ENCODE data around the gene INSIG1.

Gene INSIG1

GRCh38 chr7:155341463-155341983 lies 43.8 kb downstream of the INSIG1 start:
- no peak overlapping the region for H3K9ac ChIP-seq (ENCODE audit: low read depth, low read length)
- H3K4me1 ChIP-seq (ENCODE audit: control insufficient read depth, insufficient read depth, low read length), result no peaks in the 10 kb centered on the region
- H3K36me3 ChIP-seq (ENCODE audit: control insufficient read depth, insufficient read depth, low read length), result no peaks in the 10 kb centered on the region
- no peak overlapping the region for H3K4me3 ChIP-seq (ENCODE audit: low read depth, low read length)
- no peaks in the 10 kb centered on the region for H3K9me3 ChIP-seq (ENCODE audit: control insufficient read depth, insufficient read depth, low read length)
- peaks cover 10% of the 10 kb centered on the region for H3K27me3 ChIP-seq (ENCODE audit: control insufficient read depth, insufficient read depth, low read length)

GRCh38 chr7:155342313-155342712 lies 44.6 kb downstream of the INSIG1 start:
- H3K4me1 ChIP-seq (ENCODE audit: control insufficient read depth, insufficient read depth, low read length), result no peaks in the 10 kb centered on the region

GRCh38 chr7:155343150-155343549 lies 45.5 kb downstream of the INSIG1 start:
- Histone ChIP-seq H3K27me3 (ENCODE audit: control insufficient read depth, insufficient read depth, low read length) (peaks cover 10% of the 10 kb centered on the region), H3K36me3 (ENCODE audit: control insufficient read depth, insufficient read depth, low read length) (no peaks in the 10 kb centered on the region), H3K9me3 (ENCODE audit: control insufficient read depth, insufficient read depth, low read length) (no peaks in the 10 kb centered on the region), H3K4me1 (ENCODE audit: control insufficient read depth, insufficient read depth, low read length) (no peaks in the 10 kb centered on the region), H3K9ac (ENCODE audit: low read depth, low read length) (no peak overlapping the region), H3K4me3 (ENCODE audit: low read depth, low read length) (no peak overlapping the region)

More at GRCh38 chr7:155342313-155342712, 44.6 kb downstream of the INSIG1 start:
- H3K27me3 ChIP-seq (ENCODE audit: control insufficient read depth, insufficient read depth, low read length), result peaks cover 10% of the 10 kb centered on the region
- H3K9ac ChIP-seq (ENCODE audit: low read depth, low read length), result no peak overlapping the region
- H3K4me3 ChIP-seq (ENCODE audit: low read depth, low read length), result no peak overlapping the region
- no peaks in the 10 kb centered on the region for H3K9me3 ChIP-seq (ENCODE audit: control insufficient read depth, insufficient read depth, low read length)
- H3K36me3 ChIP-seq (ENCODE audit: control insufficient read depth, insufficient read depth, low read length), result no peaks in the 10 kb centered on the region

- Histone ChIP-seq H3K9me3 (ENCODE audit: control insufficient read depth, insufficient read depth, low read length) (no peaks in the 10 kb centered on the region), H3K27me3 (ENCODE audit: control insufficient read depth, insufficient read depth, low read length) (peaks cover 10% of the 10 kb centered on the region), H3K36me3 (ENCODE audit: control insufficient read depth, insufficient read depth, low read length) (no peaks in the 10 kb centered on the region), H3K4me1 (ENCODE audit: control insufficient read depth, insufficient read depth, low read length) (no peaks in the 10 kb centered on the region), H3K9ac (ENCODE audit: low read depth, low read length) (no peak overlapping the region), H3K4me3 (ENCODE audit: low read depth, low read length) (no peak overlapping the region)
These were observed 46.0 kb downstream of the INSIG1 start for GRCh38 chr7:155343661-155344121.

- peaks cover 15% of the 10 kb centered on the region for H3K27me3 ChIP-seq (ENCODE audit: control insufficient read depth, insufficient read depth, low read length)
- H3K9me3 ChIP-seq (ENCODE audit: control insufficient read depth, insufficient read depth, low read length), result no peaks in the 10 kb centered on the region
- no peaks in the 10 kb centered on the region for H3K4me1 ChIP-seq (ENCODE audit: control insufficient read depth, insufficient read depth, low read length)
- no peaks in the 10 kb centered on the region for H3K36me3 ChIP-seq (ENCODE audit: control insufficient read depth, insufficient read depth, low read length)
- H3K9ac ChIP-seq (ENCODE audit: low read depth, low read length), result no peak overlapping the region
- H3K4me3 ChIP-seq (ENCODE audit: low read depth, low read length), result peak overlapping the region; percentile 43
These were observed 46.6 kb downstream of the INSIG1 start for GRCh38 chr7:155344270-155344617.

- Histone ChIP-seq H3K9me3 (ENCODE audit: control insufficient read depth, insufficient read depth, low read length) (no peaks in the 10 kb centered on the region), H3K9ac (ENCODE audit: low read depth, low read length) (no peak overlapping the region), H3K27me3 (ENCODE audit: control insufficient read depth, insufficient read depth, low read length) (peaks cover 18% of the 10 kb centered on the region), H3K4me3 (ENCODE audit: low read depth, low read length) (peak overlapping the region; percentile 43), H3K36me3 (ENCODE audit: control insufficient read depth, insufficient read depth, low read length) (no peaks in the 10 kb centered on the region), H3K4me1 (ENCODE audit: control insufficient read depth, insufficient read depth, low read length) (no peaks in the 10 kb centered on the region)
These were observed 47.1 kb downstream of the INSIG1 start for GRCh38 chr7:155344618-155345433.

- no peaks in the 10 kb centered on the region for H3K9me3 ChIP-seq (ENCODE audit: control insufficient read depth, insufficient read depth, low read length)
- H3K9ac ChIP-seq (ENCODE audit: low read depth, low read length), result no peak overlapping the region
- H3K4me1 ChIP-seq (ENCODE audit: control insufficient read depth, insufficient read depth, low read length), result no peaks in the 10 kb centered on the region
- no peaks in the 10 kb centered on the region for H3K36me3 ChIP-seq (ENCODE audit: control insufficient read depth, insufficient read depth, low read length)
- peaks cover 18% of the 10 kb centered on the region for H3K27me3 ChIP-seq (ENCODE audit: control insufficient read depth, insufficient read depth, low read length)
- H3K4me3 ChIP-seq (ENCODE audit: low read depth, low read length), result no peak overlapping the region
These were observed 47.8 kb downstream of the INSIG1 start for GRCh38 chr7:155345490-155345889.

GRCh38 chr7:155346285-155346684 lies 48.6 kb downstream of the INSIG1 start:
- H3K36me3 ChIP-seq (ENCODE audit: control insufficient read depth, insufficient read depth, low read length), result no peaks in the 10 kb centered on the region
- H3K9me3 ChIP-seq (ENCODE audit: control insufficient read depth, insufficient read depth, low read length), result no peaks in the 10 kb centered on the region
- no peaks in the 10 kb centered on the region for H3K4me1 ChIP-seq (ENCODE audit: control insufficient read depth, insufficient read depth, low read length)
- no peak overlapping the region for H3K9ac ChIP-seq (ENCODE audit: low read depth, low read length)
- no peak overlapping the region for H3K4me3 ChIP-seq (ENCODE audit: low read depth, low read length)
- peaks cover 18% of the 10 kb centered on the region for H3K27me3 ChIP-seq (ENCODE audit: control insufficient read depth, insufficient read depth, low read length)

GRCh38 chr7:155348806-155349205 lies 51.1 kb downstream of the INSIG1 start:
- Histone ChIP-seq H3K9me3 (ENCODE audit: control insufficient read depth, insufficient read depth, low read length) (no peaks in the 10 kb centered on the region), H3K27me3 (ENCODE audit: control insufficient read depth, insufficient read depth, low read length) (peaks cover 18% of the 10 kb centered on the region), H3K9ac (ENCODE audit: low read depth, low read length) (no peak overlapping the region), H3K4me1 (ENCODE audit: control insufficient read depth, insufficient read depth, low read length) (no peaks in the 10 kb centered on the region), H3K4me3 (ENCODE audit: low read depth, low read length) (no peak overlapping the region), H3K36me3 (ENCODE audit: control insufficient read depth, insufficient read depth, low read length) (no peaks in the 10 kb centered on the region)

- peaks cover 18% of the 10 kb centered on the region for H3K27me3 ChIP-seq (ENCODE audit: control insufficient read depth, insufficient read depth, low read length)
- no peaks in the 10 kb centered on the region for H3K4me1 ChIP-seq (ENCODE audit: control insufficient read depth, insufficient read depth, low read length)
- no peak overlapping the region for H3K9ac ChIP-seq (ENCODE audit: low read depth, low read length)
- no peaks in the 10 kb centered on the region for H3K36me3 ChIP-seq (ENCODE audit: control insufficient read depth, insufficient read depth, low read length)
- H3K4me3 ChIP-seq (ENCODE audit: low read depth, low read length), result no peak overlapping the region
- H3K9me3 ChIP-seq (ENCODE audit: control insufficient read depth, insufficient read depth, low read length), result no peaks in the 10 kb centered on the region
These were observed 52.1 kb downstream of the INSIG1 start for GRCh38 chr7:155349601-155350331.

GRCh38 chr7:155351120-155351870 lies 53.6 kb downstream of the INSIG1 start:
- Histone ChIP-seq H3K4me3 (ENCODE audit: low read depth, low read length) (no peak overlapping the region), H3K9ac (ENCODE audit: low read depth, low read length) (no peak overlapping the region), H3K9me3 (ENCODE audit: control insufficient read depth, insufficient read depth, low read length) (no peaks in the 10 kb centered on the region), H3K27me3 (ENCODE audit: control insufficient read depth, insufficient read depth, low read length) (peaks cover 8% of the 10 kb centered on the region), H3K36me3 (ENCODE audit: control insufficient read depth, insufficient read depth, low read length) (no peaks in the 10 kb centered on the region), H3K4me1 (ENCODE audit: control insufficient read depth, insufficient read depth, low read length) (no peaks in the 10 kb centered on the region)

Data from iPS-15b (cell line).